K562 (cell line): ENCODE results near the gene SPATA24. TPM values are rescaled to one million over a fixed set of nuclear protein-coding genes. Genes with fewer than 3 reads are reported as not detected.
A peak's percentile ranks its signal among the peaks of the same experiment; 100 is the strongest.

Source experiments
- CHD1 ChIP-seq: fragments of 200-600 bp; sonication (generic); IDR thresholded peaks from one replicate; pipeline ENCODE4 v1.6.1; 2012; ENCODE audit warnings: mild to moderate bottlenecking, moderate library complexity, low read length, inconsistent platforms
- ELF2 ChIP-seq: fragments of 250-450 bp; sonication (Bioruptor Pico); IDR thresholded peaks from 2 replicates; pipeline ENCODE4 v1.5.0; 2021; ENCODE audit warnings: mild to moderate bottlenecking
- EWSR1 ChIP-seq: fragments of 450-650 bp; IDR thresholded peaks from 2 replicates; pipeline ENCODE4 v1.6.1; 2018; ENCODE audit warnings: borderline replicate concordance, mild to moderate bottlenecking, low read depth, moderate library complexity; ENCODE audit not compliant: partially characterized antibody
- FIP1L1 ChIP-seq: fragments of 200-400 bp; formaldehyde crosslinking; IDR thresholded peaks from 2 replicates; pipeline ENCODE4 v1.6.1; 2018; ENCODE audit warnings: mild to moderate bottlenecking, low read depth, low read length; ENCODE audit not compliant: poor library complexity, severe bottlenecking
- HDAC3 ChIP-seq: fragments of 450-650 bp; IDR thresholded peaks from 2 replicates; pipeline ENCODE4 v1.6.1; 2018; ENCODE audit warnings: borderline replicate concordance, mild to moderate bottlenecking, moderate library complexity; ENCODE audit not compliant: partially characterized antibody
- MYNN ChIP-seq, 2 experiments: sonication (generic); formaldehyde crosslinking in 1 of 2; IDR thresholded peaks; 2 replicates each; pipeline versions ENCODE4 v1.5.0 to v1.6.1; 2016 to 2020; ENCODE audit warnings: antibody characterized with exemption in 1 of 2, missing genetic modification reagents in 1 of 2
- NCOA6 ChIP-seq: fragments of 450-650 bp; IDR thresholded peaks from 2 replicates; pipeline ENCODE4 v1.6.1; 2017; ENCODE audit warnings: mild to moderate bottlenecking
- PRMT5 ChIP-seq: sonication (generic); formaldehyde crosslinking; IDR thresholded peaks from 2 replicates; pipeline ENCODE4 v1.5.0; 2020; ENCODE audit warnings: missing genetic modification reagents
- RB1 ChIP-seq: fragments of 450-650 bp; IDR thresholded peaks from 2 replicates; pipeline ENCODE4 v1.6.1; 2017; ENCODE audit warnings: low read depth, mild to moderate bottlenecking
- SAP30 ChIP-seq: fragments of 200-600 bp; sonication (generic); IDR thresholded peaks from 2 replicates; pipeline ENCODE4 v1.6.1; 2012; ENCODE audit warnings: borderline replicate concordance, low read depth, mild to moderate bottlenecking, moderate library complexity, low read length, control low read depth, inconsistent platforms; ENCODE audit not compliant: insufficient read depth, poor library complexity, severe bottlenecking
- SRF ChIP-seq, 2 experiments: fragments of 250-450, 450-650 bp in 1 of 2; sonication (Bioruptor Pico) in 1 of 2; sonication (generic) in 1 of 2; formaldehyde crosslinking; IDR thresholded peaks; 2 replicates each; pipeline versions ENCODE4 v1.5.0 to v1.5.1; 2020 to 2022; ENCODE audit warnings: mild to moderate bottlenecking in 1 of 2, missing genetic modification reagents in 1 of 2
- YY1 ChIP-seq, 3 experiments: IDR thresholded peaks; 2 replicates each; pipeline ENCODE4 v1.6.1; 2011; ENCODE audit warnings: low read length in 2 of 3, mild to moderate bottlenecking in 2 of 3, moderate library complexity in 2 of 3, borderline replicate concordance in 1 of 3, control low read depth in 1 of 3, low read depth in 1 of 3; ENCODE audit not compliant: insufficient read depth in 3 of 3, insufficient replicate concordance in 2 of 3, control insufficient read depth in 1 of 3, insufficient read length in 1 of 3; ENCODE audit errors: extremely low read depth in 1 of 3
- ZNF311 ChIP-seq: fragments of 250-450 bp; sonication (Bioruptor Pico); IDR thresholded peaks from 2 replicates; pipeline ENCODE4 v1.4.0; 2020; ENCODE audit warnings: mild to moderate bottlenecking, moderate library complexity
- ZNF75A ChIP-seq: fragments of 450-650 bp; formaldehyde crosslinking; IDR thresholded peaks from 2 replicates; pipeline ENCODE4 v1.4.0; 2020; ENCODE audit warnings: mild to moderate bottlenecking
- ZNF785 ChIP-seq: fragments of 250-450 bp; sonication (Bioruptor Pico); IDR thresholded peaks from 2 replicates; pipeline ENCODE4 v1.4.0; 2020; ENCODE audit warnings: mild to moderate bottlenecking
- polyA plus RNA-seq, 8 experiments: library from polyadenylated mRNA; depleted of rRNA in 4 of 8; stranded (reverse) in 5 of 8; unstranded in 3 of 8; fragments of >200 nt; fragmentation: Nextera tagmentation in 2 of 8; fragmentation: Illumina TruSeq in 1 of 8; extraction: Ambion mirVana in 2 of 8; extraction: Trizol in 1 of 8; gene quantifications; 2 replicates each; pipeline versions ENCODE4 v1.2.1 to v1.2.3, GENCODE V29; 2011 to 2014; ENCODE audit warnings: inconsistent platforms in 1 of 8, missing spikeins in 1 of 8
- total RNA-seq, 7 experiments: library from RNA; depleted of rRNA in 6 of 7; stranded (reverse); fragments of >200 nt in 6 of 7; fragmentation: Illumina TruSeq in 2 of 7; extraction: Trizol in 2 of 7; gene quantifications; 2 replicates each; pipeline versions ENCODE4 v1.2.1 to v1.2.3, GENCODE V29; 2011 to 2021; ENCODE audit warnings: low replicate concordance in 1 of 7
- TF ChIP-seq, protein P1 (sequence below): fragments of 450-650 bp; IDR thresholded peaks from 2 replicates; pipeline ENCODE4 v1.6.1; 2017; ENCODE audit warnings: antibody characterized with exemption
- TF ChIP-seq, protein P2 (sequence below): sonication (generic); formaldehyde crosslinking; IDR thresholded peaks from 2 replicates; pipeline ENCODE4 v1.8.1; 2023; ENCODE audit warnings: mild to moderate bottlenecking, missing genetic modification reagents
- TF ChIP-seq, protein P3 (sequence below): fragments of 250-450 bp; sonication (Bioruptor Pico); IDR thresholded peaks from 2 replicates; pipeline ENCODE4 v1.8.0; 2022; ENCODE audit warnings: moderate library complexity, mild to moderate bottlenecking, inconsistent platforms
- TF ChIP-seq, protein P4 (sequence below): fragments of 450-650 bp; IDR thresholded peaks from 2 replicates; pipeline ENCODE4 v1.6.1; 2017; ENCODE audit warnings: mild to moderate bottlenecking, moderate library complexity

SPATA24 gene
- total and polyA plus RNA-seq, 9 of the 15 experiments (the other 6 are each of a cell fraction or from before 2014, with no cell fraction given), result 4.1 to 12.6 (median 8.0) TPM

DNA sequence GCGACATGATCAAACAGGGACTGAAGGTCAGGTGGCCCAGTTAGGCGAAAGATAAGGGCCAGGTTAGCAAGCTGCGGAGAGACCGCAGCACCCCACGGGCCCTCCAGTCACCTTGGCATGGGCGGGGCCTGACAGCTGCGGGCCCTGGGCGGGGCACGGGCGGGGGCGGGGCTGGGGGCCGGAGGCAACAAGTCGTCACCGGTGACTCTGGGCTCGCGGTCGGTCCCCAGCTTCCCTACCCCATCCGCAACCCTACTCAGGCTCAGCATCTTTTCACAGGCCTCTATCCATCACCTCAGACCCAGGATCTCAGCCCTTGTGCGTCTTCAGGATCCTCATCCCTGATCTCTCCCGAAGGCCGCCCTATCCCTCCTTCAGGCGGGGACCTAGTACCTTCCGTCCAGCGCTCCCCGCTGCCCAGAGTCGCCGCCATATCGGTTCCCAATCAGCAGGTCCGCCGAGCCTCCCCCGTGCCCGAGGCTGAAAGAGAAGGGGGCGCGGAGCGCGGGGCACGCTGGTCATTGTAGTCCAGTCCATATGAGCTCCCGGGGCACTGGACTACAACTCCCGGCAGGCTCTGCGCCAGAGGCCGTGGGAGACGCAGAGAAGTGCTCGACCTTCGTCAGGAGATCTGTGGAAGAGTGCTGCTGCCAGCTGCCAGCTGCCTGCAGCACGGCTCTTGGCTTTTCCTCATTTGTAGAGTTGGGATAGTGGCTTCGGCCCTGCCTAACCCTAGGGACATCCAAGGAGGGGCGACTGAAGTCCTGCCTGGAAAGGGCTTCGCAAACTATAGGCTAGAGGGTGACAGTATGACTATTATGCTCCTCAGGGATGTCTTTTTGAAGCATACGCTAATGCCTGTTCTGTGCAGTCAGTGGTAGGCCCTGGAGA lies 35.4 kb upstream of the SPATA24 start, which contains the start of gene DNAJC18 (continued):
- TF ChIP-seq MYNN (IDR thresholded peaks at IDR 0.05) (no peak), MYNN (CRISPR knock-in tag; IDR thresholded peaks at IDR 0.05) (no peak), FIP1L1 (no peak), ZNF785 (CRISPR knock-in tag) (no peak), SAP30 (no peak), RB1 (peak; percentile 14; the same call in 1 of the 2 replicates), NCOA6 (no peak), ZNF311 (CRISPR knock-in tag) (no peak), SRF (CRISPR knock-in tag; IDR thresholded peaks at IDR 0.05) (no peak), HDAC3 (no peak), CHD1 (peak; percentile 70), YY1 (IDR thresholded peaks at IDR 0.05; ENCODE audit: borderline replicate concordance in 1 of 3, control insufficient read depth in 1 of 3, extremely low read depth in 1 of 3, insufficient read depth in 3 of 3, insufficient read length in 1 of 3, insufficient replicate concordance in 2 of 3, low read depth in 1 of 3, low read length in 2 of 3) (peak in 2 of 3 experiments; percentile 36 to 45), PRMT5 (no peak), ELF2 (CRISPR knock-in tag) (no peak), ZNF75A (peak; percentile 46; the same call in 1 of the 2 replicates), EWSR1 (no peak)
- TF ChIP-seq, protein P1, sequence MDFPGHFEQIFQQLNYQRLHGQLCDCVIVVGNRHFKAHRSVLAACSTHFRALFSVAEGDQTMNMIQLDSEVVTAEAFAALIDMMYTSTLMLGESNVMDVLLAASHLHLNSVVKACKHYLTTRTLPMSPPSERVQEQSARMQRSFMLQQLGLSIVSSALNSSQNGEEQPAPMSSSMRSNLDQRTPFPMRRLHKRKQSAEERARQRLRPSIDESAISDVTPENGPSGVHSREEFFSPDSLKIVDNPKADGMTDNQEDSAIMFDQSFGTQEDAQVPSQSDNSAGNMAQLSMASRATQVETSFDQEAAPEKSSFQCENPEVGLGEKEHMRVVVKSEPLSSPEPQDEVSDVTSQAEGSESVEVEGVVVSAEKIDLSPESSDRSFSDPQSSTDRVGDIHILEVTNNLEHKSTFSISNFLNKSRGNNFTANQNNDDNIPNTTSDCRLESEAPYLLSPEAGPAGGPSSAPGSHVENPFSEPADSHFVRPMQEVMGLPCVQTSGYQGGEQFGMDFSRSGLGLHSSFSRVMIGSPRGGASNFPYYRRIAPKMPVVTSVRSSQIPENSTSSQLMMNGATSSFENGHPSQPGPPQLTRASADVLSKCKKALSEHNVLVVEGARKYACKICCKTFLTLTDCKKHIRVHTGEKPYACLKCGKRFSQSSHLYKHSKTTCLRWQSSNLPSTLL, result no peak
- TF ChIP-seq, protein P2, sequence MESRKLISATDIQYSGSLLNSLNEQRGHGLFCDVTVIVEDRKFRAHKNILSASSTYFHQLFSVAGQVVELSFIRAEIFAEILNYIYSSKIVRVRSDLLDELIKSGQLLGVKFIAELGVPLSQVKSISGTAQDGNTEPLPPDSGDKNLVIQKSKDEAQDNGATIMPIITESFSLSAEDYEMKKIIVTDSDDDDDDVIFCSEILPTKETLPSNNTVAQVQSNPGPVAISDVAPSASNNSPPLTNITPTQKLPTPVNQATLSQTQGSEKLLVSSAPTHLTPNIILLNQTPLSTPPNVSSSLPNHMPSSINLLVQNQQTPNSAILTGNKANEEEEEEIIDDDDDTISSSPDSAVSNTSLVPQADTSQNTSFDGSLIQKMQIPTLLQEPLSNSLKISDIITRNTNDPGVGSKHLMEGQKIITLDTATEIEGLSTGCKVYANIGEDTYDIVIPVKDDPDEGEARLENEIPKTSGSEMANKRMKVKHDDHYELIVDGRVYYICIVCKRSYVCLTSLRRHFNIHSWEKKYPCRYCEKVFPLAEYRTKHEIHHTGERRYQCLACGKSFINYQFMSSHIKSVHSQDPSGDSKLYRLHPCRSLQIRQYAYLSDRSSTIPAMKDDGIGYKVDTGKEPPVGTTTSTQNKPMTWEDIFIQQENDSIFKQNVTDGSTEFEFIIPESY (CRISPR knock-in tag), result no peak
- TF ChIP-seq, protein P3, sequence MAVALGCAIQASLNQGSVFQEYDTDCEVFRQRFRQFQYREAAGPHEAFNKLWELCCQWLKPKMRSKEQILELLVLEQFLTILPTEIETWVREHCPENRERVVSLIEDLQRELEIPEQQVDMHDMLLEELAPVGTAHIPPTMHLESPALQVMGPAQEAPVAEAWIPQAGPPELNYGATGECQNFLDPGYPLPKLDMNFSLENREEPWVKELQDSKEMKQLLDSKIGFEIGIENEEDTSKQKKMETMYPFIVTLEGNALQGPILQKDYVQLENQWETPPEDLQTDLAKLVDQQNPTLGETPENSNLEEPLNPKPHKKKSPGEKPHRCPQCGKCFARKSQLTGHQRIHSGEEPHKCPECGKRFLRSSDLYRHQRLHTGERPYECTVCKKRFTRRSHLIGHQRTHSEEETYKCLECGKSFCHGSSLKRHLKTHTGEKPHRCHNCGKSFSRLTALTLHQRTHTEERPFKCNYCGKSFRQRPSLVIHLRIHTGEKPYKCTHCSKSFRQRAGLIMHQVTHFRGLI, result no peak
- TF ChIP-seq, protein P4, sequence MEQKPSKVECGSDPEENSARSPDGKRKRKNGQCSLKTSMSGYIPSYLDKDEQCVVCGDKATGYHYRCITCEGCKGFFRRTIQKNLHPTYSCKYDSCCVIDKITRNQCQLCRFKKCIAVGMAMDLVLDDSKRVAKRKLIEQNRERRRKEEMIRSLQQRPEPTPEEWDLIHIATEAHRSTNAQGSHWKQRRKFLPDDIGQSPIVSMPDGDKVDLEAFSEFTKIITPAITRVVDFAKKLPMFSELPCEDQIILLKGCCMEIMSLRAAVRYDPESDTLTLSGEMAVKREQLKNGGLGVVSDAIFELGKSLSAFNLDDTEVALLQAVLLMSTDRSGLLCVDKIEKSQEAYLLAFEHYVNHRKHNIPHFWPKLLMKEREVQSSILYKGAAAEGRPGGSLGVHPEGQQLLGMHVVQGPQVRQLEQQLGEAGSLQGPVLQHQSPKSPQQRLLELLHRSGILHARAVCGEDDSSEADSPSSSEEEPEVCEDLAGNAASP, result no peak
